ENCODE measurements around the gene PCDHGA8.
"Not testable (repeated sequence)": the region's sequence is repeated elsewhere in the genome, so short reads cannot be mapped to it uniquely, and the experiment has no call there.

The PCDHGA8 gene

GRCh38 chr5:141371572-141372475 is 20.6 kb upstream of the PCDHGA8 start:
- DNase-seq: no peak

GRCh38 chr5:141373673-141374317 is 18.6 kb upstream of the PCDHGA8 start, which contains the start of gene PCDHGA6:
Gene PCDHGA6, plus strand, starts transcription at chr5:141373891. Its CDS starts 193 bp downstream, at chr5:141374084.
- no peak for DNase-seq

- no peak for DNase-seq
Measured at GRCh38 chr5:141374627-141375026, 17.8 kb upstream of the PCDHGA8 start.

- not testable (repeated sequence) for DNase-seq
Measured at GRCh38 chr5:141375444-141376155, 16.8 kb upstream of the PCDHGA8 start.

GRCh38 chr5:141382469-141383294 is 9.8 kb upstream of the PCDHGA8 start, which contains the start of gene PCDHGA7:
Gene PCDHGA7, plus strand, starts transcription at chr5:141382742. Its CDS starts 158 bp downstream, at chr5:141382900.
- no peak for DNase-seq

- DNase-seq: no peak
Measured at GRCh38 chr5:141383345-141383744, 9.1 kb upstream of the PCDHGA8 start.

- DNase-seq: no peak
Measured at GRCh38 chr5:141384471-141385267, 7.8 kb upstream of the PCDHGA8 start.

- DNase-seq: not testable (repeated sequence)
Measured at GRCh38 chr5:141387557-141388311, 4.7 kb upstream of the PCDHGA8 start, which contains the start of gene PCDHGB4. Gene PCDHGB4, plus strand, starts transcription at chr5:141387698. Its CDS starts 187 bp downstream, at chr5:141387885.

GRCh38 chr5:141388661-141389060 is 3.8 kb upstream of the PCDHGA8 start:
- DNase-seq: no peak

GRCh38 chr5:141389153-141390042 is 3.0 kb upstream of the PCDHGA8 start:
- no peak for DNase-seq

GRCh38 chr5:141393267-141393666 is 834 bp downstream of the PCDHGA8 start:
- no peak for DNase-seq

- not testable (repeated sequence) for DNase-seq
Measured at GRCh38 chr5:141394401-141395187, 2.2 kb downstream of the PCDHGA8 start.

GRCh38 chr5:141397756-141398551 is 5.5 kb downstream of the PCDHGA8 start, which contains the start of gene PCDHGB5:
Gene PCDHGB5, plus strand, starts transcription at chr5:141397947. Its CDS starts 181 bp downstream, at chr5:141398128.
- DNase-seq: not testable (repeated sequence)

GRCh38 chr5:141398608-141399007 is 6.2 kb downstream of the PCDHGA8 start:
- no peak for DNase-seq

GRCh38 chr5:141399555-141400258 is 7.3 kb downstream of the PCDHGA8 start:
- no peak for DNase-seq

- DNase-seq: no peak
Measured at GRCh38 chr5:141402553-141403243, 10.3 kb downstream of the PCDHGA8 start, which contains the start of gene PCDHGA9. Gene PCDHGA9, plus strand, starts transcription at chr5:141402778. Its CDS starts 175 bp downstream, at chr5:141402953.
